ENCODE measurements around the gene HHATL.

HHATL gene

GRCh38 chr3:42682301-42683070 lies 20.1 kb downstream of the HHATL start:
- CTCF ChIA-PET: no interaction called here
- Histone ChIP-seq H3K27ac (ENCODE audit: extremely low read depth, low read depth, low read length) (no peak overlapping the region), H3K36me3 (ENCODE audit: control insufficient read depth in 2 of 2, insufficient read depth in 1 of 2, low read length in 2 of 2) (no peaks in the 10 kb centered on the region), H3K4me3 (ENCODE audit: low read depth, low read length) (no peak overlapping the region), H3K9me3 (ENCODE audit: control insufficient read depth, insufficient read depth, low read depth, low read length) (no peaks in the 10 kb centered on the region), H3K4me1 (ENCODE audit: control insufficient read depth, insufficient read depth, low read length) (no peaks in the 10 kb centered on the region)
- POLR2A ChIA-PET: no interaction called here
- no peak for TF ChIP-seq GLIS1 (tag by site-specific recombination; IDR thresholded peaks at IDR 0.05)
- TF ChIP-seq WT1 (tag by site-specific recombination; IDR thresholded peaks at IDR 0.05): no peak
- TF ChIP-seq ZNF239 (tag by site-specific recombination; IDR thresholded peaks at IDR 0.05): no peak
- no peak for TF ChIP-seq PRDM2 (tag by site-specific recombination; IDR thresholded peaks at IDR 0.05; ENCODE audit: borderline replicate concordance)
- TF ChIP-seq ZNF449 (tag by site-specific recombination; IDR thresholded peaks at IDR 0.05): no peak
- TF ChIP-seq ZNF645 (tag by site-specific recombination; IDR thresholded peaks at IDR 0.05): no peak
- TF ChIP-seq ZBTB17 (tag by site-specific recombination; IDR thresholded peaks at IDR 0.05): no peak
- no peak for TF ChIP-seq ZNF366 (tag by site-specific recombination; conservative IDR thresholded peaks at IDR 0.05)
- no peak for TF ChIP-seq KLF9 (tag by site-specific recombination; IDR thresholded peaks at IDR 0.05; ENCODE audit: low read depth)
- TF ChIP-seq GLIS2 (tag by site-specific recombination; IDR thresholded peaks at IDR 0.05): no peak
- TF ChIP-seq ATF2 (tag by site-specific recombination; IDR thresholded peaks at IDR 0.05; ENCODE audit: low read depth): no peak
- TF ChIP-seq ZNF292 (tag by site-specific recombination; IDR thresholded peaks at IDR 0.05; ENCODE audit: borderline replicate concordance, low read depth): no peak
- no peak for TF ChIP-seq KLF16 (tag by site-specific recombination; IDR thresholded peaks at IDR 0.05)

- CTCF ChIA-PET: no interaction called here
- POLR2A ChIA-PET: no interaction called here
- TF ChIP-seq ZNF223 (tag by site-specific recombination; IDR thresholded peaks at IDR 0.05) (no peak), ZNF416 (tag by site-specific recombination; IDR thresholded peaks at IDR 0.05) (no peak), ZNF449 (tag by site-specific recombination; IDR thresholded peaks at IDR 0.05) (no peak), FEZF1 (tag by site-specific recombination; IDR thresholded peaks at IDR 0.05) (no peak), ZNF184 (tag by site-specific recombination; IDR thresholded peaks at IDR 0.05) (no peak), ZSCAN23 (tag by site-specific recombination; IDR thresholded peaks at IDR 0.05) (no peak), ZBTB44 (tag by site-specific recombination; IDR thresholded peaks at IDR 0.05) (no peak)
- Histone ChIP-seq H3K4me1 (ENCODE audit: control insufficient read depth, insufficient read depth, low read length) (no peaks in the 10 kb centered on the region), H3K27ac (ENCODE audit: extremely low read depth, low read depth, low read length) (no peak overlapping the region), H3K4me3 (ENCODE audit: low read depth, low read length) (no peak overlapping the region), H3K9me3 (ENCODE audit: control insufficient read depth, insufficient read depth, low read depth, low read length) (no peaks in the 10 kb centered on the region), H3K36me3 (ENCODE audit: control insufficient read depth in 2 of 2, insufficient read depth in 1 of 2, low read length in 2 of 2) (no peaks in the 10 kb centered on the region)
Observed at GRCh38 chr3:42681361-42682038, 21.1 kb downstream of the HHATL start.
